Panc1 (cell line): ENCODE data around the gene PCGF1. TPM values are rescaled to one million over a fixed set of nuclear protein-coding genes. Genes with fewer than 3 reads are reported as not detected.

Experiments used
- ATAC-seq: fragments of 200-7000 bp; cut with Tn5 transposase; 2 replicates; pipeline ENCODE4 v1.9.1; 2020; ENCODE audit warnings: mild to moderate bottlenecking, moderate library complexity
- BruUV-seq: library from RNA; stranded (reverse); fragments of 400-500 nt; replicated peaks from 2 replicates; lab custom pipeline; 2021; lab: Mats Ljungman, UMichigan
- CTCF ChIA-PET: fragments of 300-600 bp; sonication (Branson Sonifier 250); formaldehyde crosslinking; loops from one replicate; lab custom pipeline; 2022; ENCODE audit warnings: antibody characterized with exemption; lab: Charles Lee
- POLR2A ChIA-PET: fragments of 300-600 bp; sonication (Branson Sonifier 250); formaldehyde crosslinking; loops from one replicate; lab custom pipeline; 2022; ENCODE audit warnings: antibody characterized with exemption; lab: Charles Lee
- DNase-seq: peaks from one replicate; pipeline ENCODE4 v3.0.0-alpha.2; 2010; ENCODE audit warnings: low read depth, low spot score
- H3K27ac ChIP-seq: 2 replicates; pipeline ENCODE4 v1.5.1; 2011; ENCODE audit warnings: mild to moderate bottlenecking, low read length, inconsistent platforms
- H3K27me3 ChIP-seq: fragments of 200-500 bp; sonication (Bioruptor generic); 2 replicates; pipeline ENCODE4 v1.6.0; 2014; ENCODE audit warnings: low read length, inconsistent platforms; ENCODE audit not compliant: control insufficient read depth, insufficient read depth
- H3K36me3 ChIP-seq: fragments of 200-500 bp; sonication (Bioruptor generic); 2 replicates; pipeline ENCODE4 v1.5.1; 2014; ENCODE audit warnings: inconsistent platforms, mild to moderate bottlenecking, low read length, moderate library complexity; ENCODE audit not compliant: control insufficient read depth, insufficient read depth
- H3K4me1 ChIP-seq: 2 replicates; pipeline ENCODE4 v1.5.1; 2011; ENCODE audit warnings: inconsistent platforms, mild to moderate bottlenecking, low read length, moderate library complexity; ENCODE audit not compliant: control insufficient read depth, insufficient read depth
- H3K4me3 ChIP-seq, 2 experiments: 2 replicates each; pipeline ENCODE4 v1.5.1; 2011 to 2012; ENCODE audit warnings: low read depth in 2 of 2, low read length in 2 of 2, mild to moderate bottlenecking in 2 of 2, inconsistent platforms in 1 of 2, moderate library complexity in 1 of 2
- H3K9me3 ChIP-seq: fragments of 200-500 bp; sonication (Bioruptor generic); 2 replicates; pipeline ENCODE4 v1.5.1; 2014; ENCODE audit warnings: low read depth, mild to moderate bottlenecking, inconsistent platforms, low read length, moderate library complexity; ENCODE audit not compliant: control insufficient read depth, insufficient read depth
- POLR2AphosphoS5 ChIP-seq: IDR thresholded peaks from 2 replicates; pipeline ENCODE4 v1.6.1; 2012; ENCODE audit warnings: mild to moderate bottlenecking, low read depth, low read length, moderate library complexity
- SIN3A ChIP-seq: IDR thresholded peaks from 2 replicates; pipeline ENCODE4 v1.6.1; 2012; ENCODE audit warnings: low read depth, mild to moderate bottlenecking, low read length, moderate library complexity, borderline replicate concordance; ENCODE audit not compliant: insufficient read depth
- TCF7L2 ChIP-seq: IDR thresholded peaks from 2 replicates; pipeline ENCODE4 v1.6.1; 2011; ENCODE audit warnings: mild to moderate bottlenecking, low read depth, low read length, inconsistent platforms
- in situ Hi-C: cut with HindIII; loops from 2 replicates; pipeline ENCODE4 v1.10.0; 2016; ENCODE audit warnings: low sequenced_read_pairs, low pct_unique_long_range_greater_than_20kb
- intact Hi-C: fragments of 100-400 bp; cut with micrococcal nuclease; formaldehyde crosslinking; loops from one replicate; pipeline ENCODE4 v1.10.0; 2022; ENCODE audit not compliant: unreplicated experiment
- total RNA-seq: library from RNA; stranded (reverse); gene quantifications from one replicate; pipeline ENCODE4 v1.2.1, GENCODE V29; 2021; ENCODE audit not compliant: unreplicated experiment
- TF ChIP-seq, protein P1 (sequence below), 2 experiments: IDR thresholded peaks; 2 replicates each; pipeline ENCODE4 v1.6.1; 2011 to 2012; ENCODE audit warnings: low read depth in 2 of 2, control low read depth in 1 of 2, low read length in 1 of 2, mild to moderate bottlenecking in 1 of 2, moderate library complexity in 1 of 2; ENCODE audit not compliant: insufficient read depth in 1 of 2
- TF ChIP-seq, protein P2 (sequence below): fragments of 450-650 bp; IDR thresholded peaks from 2 replicates; pipeline ENCODE4 v1.5.1; 2017; ENCODE audit warnings: mild to moderate bottlenecking

PCGF1 gene
- total RNA-seq, 1 experiment from 2014 or later = 36.8 TPM

GRCh38 chr2:74531666-74532065 lies 24.2 kb upstream of the PCGF1 start:
- DNase-seq (no peak), ATAC-seq (no peak)
- no TSS peak for BruUV-seq
- Histone ChIP-seq H3K4me3 (no peak overlapping the region), H3K27ac (no peak overlapping the region), H3K4me1 (peaks cover 6% of the 10 kb centered on the region), H3K36me3 (peaks cover 3% of the 10 kb centered on the region), H3K27me3 (no peaks in the 10 kb centered on the region), H3K9me3 (no peaks in the 10 kb centered on the region)
- intact Hi-C loops (loop anchor here (2.0 kb wide), 1 partner anchor 49 kb away; the partner anchor contains the start of genes CCDC142 and TTC31), in situ Hi-C loops (no loop called here)
- POLR2A ChIA-PET = no interaction called here
- CTCF ChIA-PET = interaction anchor here (0.5 to 1.6 kb wide), 3 partner anchors 49 to 290 kb away, joined by 6 to 7 read pairs (median 7); partner anchors contain the start of genes CCDC142 and TTC31
- TF ChIP-seq SIN3A (no peak), TCF7L2 (no peak), POLR2AphosphoS5 (no peak)
- TF ChIP-seq, protein P1, sequence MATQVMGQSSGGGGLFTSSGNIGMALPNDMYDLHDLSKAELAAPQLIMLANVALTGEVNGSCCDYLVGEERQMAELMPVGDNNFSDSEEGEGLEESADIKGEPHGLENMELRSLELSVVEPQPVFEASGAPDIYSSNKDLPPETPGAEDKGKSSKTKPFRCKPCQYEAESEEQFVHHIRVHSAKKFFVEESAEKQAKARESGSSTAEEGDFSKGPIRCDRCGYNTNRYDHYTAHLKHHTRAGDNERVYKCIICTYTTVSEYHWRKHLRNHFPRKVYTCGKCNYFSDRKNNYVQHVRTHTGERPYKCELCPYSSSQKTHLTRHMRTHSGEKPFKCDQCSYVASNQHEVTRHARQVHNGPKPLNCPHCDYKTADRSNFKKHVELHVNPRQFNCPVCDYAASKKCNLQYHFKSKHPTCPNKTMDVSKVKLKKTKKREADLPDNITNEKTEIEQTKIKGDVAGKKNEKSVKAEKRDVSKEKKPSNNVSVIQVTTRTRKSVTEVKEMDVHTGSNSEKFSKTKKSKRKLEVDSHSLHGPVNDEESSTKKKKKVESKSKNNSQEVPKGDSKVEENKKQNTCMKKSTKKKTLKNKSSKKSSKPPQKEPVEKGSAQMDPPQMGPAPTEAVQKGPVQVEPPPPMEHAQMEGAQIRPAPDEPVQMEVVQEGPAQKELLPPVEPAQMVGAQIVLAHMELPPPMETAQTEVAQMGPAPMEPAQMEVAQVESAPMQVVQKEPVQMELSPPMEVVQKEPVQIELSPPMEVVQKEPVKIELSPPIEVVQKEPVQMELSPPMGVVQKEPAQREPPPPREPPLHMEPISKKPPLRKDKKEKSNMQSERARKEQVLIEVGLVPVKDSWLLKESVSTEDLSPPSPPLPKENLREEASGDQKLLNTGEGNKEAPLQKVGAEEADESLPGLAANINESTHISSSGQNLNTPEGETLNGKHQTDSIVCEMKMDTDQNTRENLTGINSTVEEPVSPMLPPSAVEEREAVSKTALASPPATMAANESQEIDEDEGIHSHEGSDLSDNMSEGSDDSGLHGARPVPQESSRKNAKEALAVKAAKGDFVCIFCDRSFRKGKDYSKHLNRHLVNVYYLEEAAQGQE (IDR thresholded peaks at IDR 0.05; ENCODE audit: insufficient read depth in 1 of 2, low read depth in 2 of 2, low read length in 1 of 2) = no peak
- TF ChIP-seq, protein P2, sequence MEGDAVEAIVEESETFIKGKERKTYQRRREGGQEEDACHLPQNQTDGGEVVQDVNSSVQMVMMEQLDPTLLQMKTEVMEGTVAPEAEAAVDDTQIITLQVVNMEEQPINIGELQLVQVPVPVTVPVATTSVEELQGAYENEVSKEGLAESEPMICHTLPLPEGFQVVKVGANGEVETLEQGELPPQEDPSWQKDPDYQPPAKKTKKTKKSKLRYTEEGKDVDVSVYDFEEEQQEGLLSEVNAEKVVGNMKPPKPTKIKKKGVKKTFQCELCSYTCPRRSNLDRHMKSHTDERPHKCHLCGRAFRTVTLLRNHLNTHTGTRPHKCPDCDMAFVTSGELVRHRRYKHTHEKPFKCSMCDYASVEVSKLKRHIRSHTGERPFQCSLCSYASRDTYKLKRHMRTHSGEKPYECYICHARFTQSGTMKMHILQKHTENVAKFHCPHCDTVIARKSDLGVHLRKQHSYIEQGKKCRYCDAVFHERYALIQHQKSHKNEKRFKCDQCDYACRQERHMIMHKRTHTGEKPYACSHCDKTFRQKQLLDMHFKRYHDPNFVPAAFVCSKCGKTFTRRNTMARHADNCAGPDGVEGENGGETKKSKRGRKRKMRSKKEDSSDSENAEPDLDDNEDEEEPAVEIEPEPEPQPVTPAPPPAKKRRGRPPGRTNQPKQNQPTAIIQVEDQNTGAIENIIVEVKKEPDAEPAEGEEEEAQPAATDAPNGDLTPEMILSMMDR = no peak

DNA sequence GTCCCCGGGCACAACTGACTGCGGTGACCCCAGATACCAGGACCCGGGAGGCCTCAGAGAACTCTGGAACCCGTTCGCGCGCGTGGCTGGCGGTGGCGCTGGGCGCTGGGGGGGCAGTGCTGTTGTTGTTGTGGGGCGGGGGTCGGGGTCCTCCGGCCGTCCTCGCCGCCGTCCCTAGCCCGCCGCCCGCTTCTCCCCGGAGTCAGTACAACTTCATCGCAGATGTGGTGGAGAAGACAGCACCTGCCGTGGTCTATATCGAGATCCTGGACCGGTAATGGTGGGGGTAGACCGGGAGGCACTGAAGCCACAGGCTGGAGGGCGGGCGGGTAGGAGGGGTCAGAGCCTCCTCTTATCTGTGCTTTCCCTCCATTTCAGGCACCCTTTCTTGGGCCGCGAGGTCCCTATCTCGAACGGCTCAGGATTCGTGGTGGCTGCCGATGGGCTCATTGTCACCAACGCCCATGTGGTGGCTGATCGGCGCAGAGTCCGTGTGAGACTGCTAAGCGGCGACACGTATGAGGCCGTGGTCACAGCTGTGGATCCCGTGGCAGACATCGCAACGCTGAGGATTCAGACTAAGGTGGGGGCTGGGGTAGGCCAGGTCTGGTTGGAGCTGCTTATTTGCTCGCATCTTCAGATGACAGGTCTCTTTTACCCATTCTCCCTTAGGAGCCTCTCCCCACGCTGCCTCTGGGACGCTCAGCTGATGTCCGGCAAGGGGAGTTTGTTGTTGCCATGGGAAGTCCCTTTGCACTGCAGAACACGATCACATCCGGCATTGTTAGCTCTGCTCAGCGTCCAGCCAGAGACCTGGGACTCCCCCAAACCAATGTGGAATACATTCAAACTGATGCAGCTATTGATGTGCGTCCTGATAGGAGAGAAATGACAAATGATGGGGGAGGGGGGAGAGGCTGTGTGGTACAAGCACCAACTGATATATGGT lies 23.0 kb upstream of the PCGF1 start:
- ChIA-PET POLR2A (interaction anchor here (0.5 to 0.6 kb wide), 3 partner anchors 9 to 95 kb away, joined by 3 to 7 read pairs (median 5); no protein-coding TSS in a partner anchor), CTCF (interaction anchor here (1.0 kb wide), 1 partner anchor 26 kb away, joined by 4 read pairs; no protein-coding TSS in a partner anchor)
- H3K9me3 ChIP-seq = no peaks in the 10 kb centered on the region
- H3K27me3 ChIP-seq = no peaks in the 10 kb centered on the region
- intact Hi-C loops = loop anchor here (2.0 kb wide), 1 partner anchor 48 kb away; the partner anchor contains the start of genes CCDC142 and TTC31
- H3K4me3 ChIP-seq = peak overlapping the region; percentile 82 to 99
- ATAC-seq = peak; percentile 19
- TF ChIP-seq TCF7L2 = no peak
- TF ChIP-seq POLR2AphosphoS5 = no peak
- no peak for TF ChIP-seq SIN3A
- TF ChIP-seq, protein P1 (IDR thresholded peaks at IDR 0.05; ENCODE audit: insufficient read depth in 1 of 2, low read depth in 2 of 2, low read length in 1 of 2) = no peak
- TF ChIP-seq, protein P2 = no peak
- H3K27ac ChIP-seq = peak overlapping the region; percentile 79
- no TSS peak for BruUV-seq
- DNase-seq = no peak
- in situ Hi-C loops = no loop called here
- H3K36me3 ChIP-seq = peaks cover 3% of the 10 kb centered on the region
- H3K4me1 ChIP-seq = peaks cover 6% of the 10 kb centered on the region
